Measurements from ENCODE around the gene RPL36AL. TPM values are rescaled to one million over a fixed set of nuclear protein-coding genes. Genes with fewer than 3 reads are reported as not detected.
"Not testable (repeated sequence)": the region's sequence is repeated elsewhere in the genome, so short reads cannot be mapped to it uniquely, and the experiment has no call there.

Gene RPL36AL
- total RNA-seq, 1 experiment from 2014 or later, result 396 TPM

GRCh38 chr14:49622022-49622607 is 1.7 kb upstream of the RPL36AL start:
- Histone ChIP-seq H3K27ac (ENCODE audit: low read length) (peak overlapping the region; percentile 90), H3K9me3 (ENCODE audit: low read length) (no peaks in the 10 kb centered on the region), H2AFZ (ENCODE audit: low read length) (no peak overlapping the region), H3K4me1 (ENCODE audit: low read length) (peaks cover 62% of the 10 kb centered on the region), H3K36me3 (ENCODE audit: insufficient read depth, low read length) (peaks cover 49% of the 10 kb centered on the region), H3K27me3 (ENCODE audit: low read length) (no peaks in the 10 kb centered on the region), H3K4me3 (ENCODE audit: low read length) (peak overlapping the region; percentile 95), H4K20me1 (ENCODE audit: insufficient read depth, low read depth, low read length) (peaks cover 43% of the 10 kb centered on the region), H3K9me2 (replicated peaks; ENCODE audit: insufficient read depth, low read length) (no peaks in the 10 kb centered on the region), H3K9ac (ENCODE audit: low read length) (peak overlapping the region; percentile 95), H3K79me2 (ENCODE audit: low read length) (peaks cover 91% of the 10 kb centered on the region), H3K4me2 (ENCODE audit: low read depth, low read length, poor library complexity, severe bottlenecking) (peak overlapping the region; percentile 96)
- DNase-seq, result no peak

GRCh38 chr14:49621114-49621881 is 872 bp upstream of the RPL36AL start:
- Histone ChIP-seq H3K4me1 (ENCODE audit: low read length) (peaks cover 65% of the 10 kb centered on the region), H2AFZ (ENCODE audit: low read length) (peak overlapping the region; percentile 73; the same call in 1 of the 2 replicates)

GRCh38 chr14:49619730-49620129 is 696 bp downstream of the RPL36AL start:
- Histone ChIP-seq H3K4me3 (ENCODE audit: low read length) (peak overlapping the region; percentile 95), H3K4me1 (ENCODE audit: low read length) (peaks cover 62% of the 10 kb centered on the region)

More at GRCh38 chr14:49621114-49621881, 872 bp upstream of the RPL36AL start:
- Histone ChIP-seq H3K4me3 (ENCODE audit: low read length) (peak overlapping the region; percentile 95), H3K4me2 (ENCODE audit: low read depth, low read length, poor library complexity, severe bottlenecking) (peak overlapping the region; percentile 96), H3K9ac (ENCODE audit: low read length) (peak overlapping the region; percentile 95), H3K27me3 (ENCODE audit: low read length) (no peaks in the 10 kb centered on the region), H3K9me3 (ENCODE audit: low read length) (no peaks in the 10 kb centered on the region), H4K20me1 (ENCODE audit: insufficient read depth, low read depth, low read length) (peaks cover 43% of the 10 kb centered on the region), H3K79me2 (ENCODE audit: low read length) (peaks cover 87% of the 10 kb centered on the region), H3K36me3 (ENCODE audit: insufficient read depth, low read length) (peaks cover 46% of the 10 kb centered on the region), H3K9me2 (replicated peaks; ENCODE audit: insufficient read depth, low read length) (no peaks in the 10 kb centered on the region), H3K27ac (ENCODE audit: low read length) (peak overlapping the region; percentile 90)
- DNase-seq, result peak; percentile 96

GRCh38 chr14:49619273-49619672 is 1.2 kb downstream of the RPL36AL start:
- H3K9me2 ChIP-seq (replicated peaks; ENCODE audit: insufficient read depth, low read length); H3K9me3 ChIP-seq (ENCODE audit: low read length); DNase-seq; H3K27me3 ChIP-seq (ENCODE audit: low read length); H2AFZ ChIP-seq (ENCODE audit: low read length): not testable (repeated sequence)
- H3K27ac ChIP-seq (ENCODE audit: low read length), result peak overlapping the region; percentile 90
- peak overlapping the region; percentile 95 for H3K4me3 ChIP-seq (ENCODE audit: low read length)
- peaks cover 43% of the 10 kb centered on the region for H4K20me1 ChIP-seq (ENCODE audit: insufficient read depth, low read depth, low read length)
- peaks cover 60% of the 10 kb centered on the region for H3K4me1 ChIP-seq (ENCODE audit: low read length)
- H3K79me2 ChIP-seq (ENCODE audit: low read length), result peaks cover 77% of the 10 kb centered on the region
- H3K4me2 ChIP-seq (ENCODE audit: low read depth, low read length, poor library complexity, severe bottlenecking), result peak overlapping the region; percentile 96
- H3K36me3 ChIP-seq (ENCODE audit: insufficient read depth, low read length), result peaks cover 44% of the 10 kb centered on the region
- peak overlapping the region; percentile 95 for H3K9ac ChIP-seq (ENCODE audit: low read length)

More at GRCh38 chr14:49619730-49620129, 696 bp downstream of the RPL36AL start:
- Histone ChIP-seq H3K27ac (ENCODE audit: low read length) (peak overlapping the region; percentile 90), H2AFZ (ENCODE audit: low read length) (no peak overlapping the region), H3K79me2 (ENCODE audit: low read length) (peaks cover 79% of the 10 kb centered on the region), H3K27me3 (ENCODE audit: low read length) (no peaks in the 10 kb centered on the region), H3K4me2 (ENCODE audit: low read depth, low read length, poor library complexity, severe bottlenecking) (peak overlapping the region; percentile 96), H3K36me3 (ENCODE audit: insufficient read depth, low read length) (peaks cover 43% of the 10 kb centered on the region), H3K9ac (ENCODE audit: low read length) (peak overlapping the region; percentile 95), H4K20me1 (ENCODE audit: insufficient read depth, low read depth, low read length) (peaks cover 43% of the 10 kb centered on the region), H3K9me3 (ENCODE audit: low read length) (no peaks in the 10 kb centered on the region), H3K9me2 (replicated peaks; ENCODE audit: insufficient read depth, low read length) (no peaks in the 10 kb centered on the region)
- DNase-seq, result no peak

GRCh38 chr14:49617852-49618519 is 2.4 kb downstream of the RPL36AL start:
- Histone ChIP-seq H3K27ac (ENCODE audit: low read length) (peak overlapping the region; percentile 90), H3K4me2 (ENCODE audit: low read depth, low read length, poor library complexity, severe bottlenecking) (peak overlapping the region; percentile 96), H3K4me3 (ENCODE audit: low read length) (peak overlapping the region; percentile 95)

GRCh38 chr14:49615776-49616175 is 4.7 kb downstream of the RPL36AL start:
- H2AFZ ChIP-seq (ENCODE audit: low read length), result no peak overlapping the region
- H4K20me1 ChIP-seq (ENCODE audit: insufficient read depth, low read depth, low read length), result peaks cover 24% of the 10 kb centered on the region
- H3K79me2 ChIP-seq (ENCODE audit: low read length), result peaks cover 72% of the 10 kb centered on the region
- H3K4me2 ChIP-seq (ENCODE audit: low read depth, low read length, poor library complexity, severe bottlenecking), result no peak overlapping the region
- peak; percentile 40 for DNase-seq
- peaks cover 27% of the 10 kb centered on the region for H3K4me1 ChIP-seq (ENCODE audit: low read length)
- peaks cover 29% of the 10 kb centered on the region for H3K36me3 ChIP-seq (ENCODE audit: insufficient read depth, low read length)
- H3K27ac ChIP-seq (ENCODE audit: low read length), result no peak overlapping the region
- no peak overlapping the region for H3K9ac ChIP-seq (ENCODE audit: low read length)
- no peaks in the 10 kb centered on the region for H3K9me3 ChIP-seq (ENCODE audit: low read length)
- H3K4me3 ChIP-seq (ENCODE audit: low read length), result no peak overlapping the region
- no peaks in the 10 kb centered on the region for H3K27me3 ChIP-seq (ENCODE audit: low read length)
- no peaks in the 10 kb centered on the region for H3K9me2 ChIP-seq (replicated peaks; ENCODE audit: insufficient read depth, low read length)

More at GRCh38 chr14:49617852-49618519, 2.4 kb downstream of the RPL36AL start:
- Histone ChIP-seq H3K4me1 (ENCODE audit: low read length) (peaks cover 47% of the 10 kb centered on the region), H3K27me3 (ENCODE audit: low read length) (no peaks in the 10 kb centered on the region), H3K9ac (ENCODE audit: low read length) (peak overlapping the region; percentile 18; the same call in 1 of the 2 replicates), H3K9me2 (replicated peaks; ENCODE audit: insufficient read depth, low read length) (no peaks in the 10 kb centered on the region), H3K36me3 (ENCODE audit: insufficient read depth, low read length) (peaks cover 42% of the 10 kb centered on the region), H3K79me2 (ENCODE audit: low read length) (peaks cover 73% of the 10 kb centered on the region), H4K20me1 (ENCODE audit: insufficient read depth, low read depth, low read length) (peaks cover 40% of the 10 kb centered on the region), H2AFZ (ENCODE audit: low read length) (no peak overlapping the region), H3K9me3 (ENCODE audit: low read length) (no peaks in the 10 kb centered on the region)
- DNase-seq, result peak; percentile 70

- Histone ChIP-seq H3K36me3 (ENCODE audit: insufficient read depth, low read length) (peaks cover 32% of the 10 kb centered on the region), H3K9me3 (ENCODE audit: low read length) (no peaks in the 10 kb centered on the region), H4K20me1 (ENCODE audit: insufficient read depth, low read depth, low read length) (peaks cover 12% of the 10 kb centered on the region), H3K27ac (ENCODE audit: low read length) (no peak overlapping the region), H3K9me2 (replicated peaks; ENCODE audit: insufficient read depth, low read length) (no peaks in the 10 kb centered on the region), H3K4me2 (ENCODE audit: low read depth, low read length, poor library complexity, severe bottlenecking) (no peak overlapping the region), H3K4me1 (ENCODE audit: low read length) (peaks cover 24% of the 10 kb centered on the region), H2AFZ (ENCODE audit: low read length) (no peak overlapping the region), H3K79me2 (ENCODE audit: low read length) (peaks cover 71% of the 10 kb centered on the region), H3K9ac (ENCODE audit: low read length) (no peak overlapping the region), H3K4me3 (ENCODE audit: low read length) (no peak overlapping the region), H3K27me3 (ENCODE audit: low read length) (no peaks in the 10 kb centered on the region)
- no peak for DNase-seq
These were observed 6.2 kb downstream of the RPL36AL start for GRCh38 chr14:49614196-49614595.

- Histone ChIP-seq H3K4me2 (ENCODE audit: low read depth, low read length, poor library complexity, severe bottlenecking) (no peak overlapping the region), H4K20me1 (ENCODE audit: insufficient read depth, low read depth, low read length) (no peaks in the 10 kb centered on the region), H3K9me2 (replicated peaks; ENCODE audit: insufficient read depth, low read length) (no peaks in the 10 kb centered on the region), H3K9ac (ENCODE audit: low read length) (no peak overlapping the region), H3K4me1 (ENCODE audit: low read length) (peaks cover 9% of the 10 kb centered on the region), H3K79me2 (ENCODE audit: low read length) (peaks cover 67% of the 10 kb centered on the region), H3K36me3 (ENCODE audit: insufficient read depth, low read length) (peaks cover 28% of the 10 kb centered on the region; the same call in 1 of the 2 replicates), H3K27me3 (ENCODE audit: low read length) (no peaks in the 10 kb centered on the region), H3K4me3 (ENCODE audit: low read length) (no peak overlapping the region), H3K27ac (ENCODE audit: low read length) (no peak overlapping the region), H3K9me3 (ENCODE audit: low read length) (no peaks in the 10 kb centered on the region), H2AFZ (ENCODE audit: low read length) (no peak overlapping the region)
- no peak for DNase-seq
These were observed 7.8 kb downstream of the RPL36AL start for GRCh38 chr14:49612671-49613070.

Data from Karpas-422 (cell line).